Neural crest cell (in vitro differentiated cells): Measurements from ENCODE around the gene E2F1. TPM values are rescaled to one million over a fixed set of nuclear protein-coding genes. Genes with fewer than 3 reads are reported as not detected.

Source experiments
- DNase-seq: peaks from one replicate; pipeline ENCODE4 v3.0.0; 2021; ENCODE audit warnings: low read depth, mixed read lengths, low spot score
- H3K27ac Mint-ChIP-seq: one replicate; pipeline ENCODE4 v1.8.0; 2021; ENCODE audit warnings: mild to moderate bottlenecking, mixed read lengths; ENCODE audit not compliant: unreplicated experiment
- H3K27me3 Mint-ChIP-seq: 2 replicates; pipeline ENCODE4 v1.8.0; 2021; ENCODE audit warnings: low read depth, mild to moderate bottlenecking, mixed read lengths
- H3K36me3 Mint-ChIP-seq: 2 replicates; pipeline ENCODE4 v1.8.0; 2021; ENCODE audit warnings: low read depth, mild to moderate bottlenecking, mixed read lengths
- H3K4me1 Mint-ChIP-seq: 2 replicates; pipeline ENCODE4 v1.8.0; 2021; ENCODE audit warnings: mixed read lengths
- H3K4me3 Mint-ChIP-seq: one replicate; pipeline ENCODE4 v1.8.0; 2021; ENCODE audit warnings: mild to moderate bottlenecking, mixed read lengths
- H3K9me3 Mint-ChIP-seq: 2 replicates; pipeline ENCODE4 v1.8.0; 2021; ENCODE audit warnings: mixed read lengths
- total RNA-seq: library from RNA; stranded (reverse); gene quantifications from 2 replicates; pipeline ENCODE4 v1.2.1, GENCODE V29; 2021
- TF ChIP-seq, protein P1 (sequence below): fragments of 200-600 bp; sonication (generic); conservative IDR thresholded peaks from 2 replicates; pipeline ENCODE4 v1.5.0; 2021; ENCODE audit warnings: antibody characterized with exemption, mild to moderate bottlenecking

E2F1 gene
- total RNA-seq, 1 donor from 2014 or later = 94.9 TPM

DNA sequence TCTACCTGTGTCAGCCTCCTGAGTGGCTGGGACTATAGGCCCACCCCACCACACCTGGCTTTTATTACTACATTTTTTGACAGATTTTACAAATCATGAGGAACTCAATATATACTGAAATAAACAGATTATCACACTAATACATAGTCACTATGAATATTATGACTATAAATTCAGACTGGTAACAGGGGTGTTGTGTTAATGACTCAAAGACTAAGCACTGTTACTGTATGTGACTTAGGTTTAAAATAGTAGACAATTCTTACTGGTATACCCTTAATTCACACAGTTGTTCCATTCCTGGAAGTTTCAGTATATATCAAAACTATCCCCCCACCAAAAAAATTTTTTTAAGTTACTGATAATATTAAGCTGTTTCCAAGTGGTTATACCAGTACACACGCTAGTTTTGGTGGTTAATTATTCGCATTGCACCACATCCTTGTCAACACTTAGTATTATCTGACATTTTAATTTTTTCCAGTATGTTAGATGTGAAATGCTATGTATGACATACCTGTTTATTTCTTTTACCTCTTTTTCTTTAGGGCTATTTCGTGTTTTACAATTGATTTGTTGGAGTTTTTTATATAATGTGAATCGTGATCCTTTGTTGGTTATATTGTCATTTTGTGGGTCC lies 58.5 kb downstream of the E2F1 start:
- TF ChIP-seq, protein P1, sequence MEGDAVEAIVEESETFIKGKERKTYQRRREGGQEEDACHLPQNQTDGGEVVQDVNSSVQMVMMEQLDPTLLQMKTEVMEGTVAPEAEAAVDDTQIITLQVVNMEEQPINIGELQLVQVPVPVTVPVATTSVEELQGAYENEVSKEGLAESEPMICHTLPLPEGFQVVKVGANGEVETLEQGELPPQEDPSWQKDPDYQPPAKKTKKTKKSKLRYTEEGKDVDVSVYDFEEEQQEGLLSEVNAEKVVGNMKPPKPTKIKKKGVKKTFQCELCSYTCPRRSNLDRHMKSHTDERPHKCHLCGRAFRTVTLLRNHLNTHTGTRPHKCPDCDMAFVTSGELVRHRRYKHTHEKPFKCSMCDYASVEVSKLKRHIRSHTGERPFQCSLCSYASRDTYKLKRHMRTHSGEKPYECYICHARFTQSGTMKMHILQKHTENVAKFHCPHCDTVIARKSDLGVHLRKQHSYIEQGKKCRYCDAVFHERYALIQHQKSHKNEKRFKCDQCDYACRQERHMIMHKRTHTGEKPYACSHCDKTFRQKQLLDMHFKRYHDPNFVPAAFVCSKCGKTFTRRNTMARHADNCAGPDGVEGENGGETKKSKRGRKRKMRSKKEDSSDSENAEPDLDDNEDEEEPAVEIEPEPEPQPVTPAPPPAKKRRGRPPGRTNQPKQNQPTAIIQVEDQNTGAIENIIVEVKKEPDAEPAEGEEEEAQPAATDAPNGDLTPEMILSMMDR = no peak
- Mint-ChIP-seq H3K27me3 (no peaks in the 10 kb centered on the region), H3K4me3 (no peak overlapping the region), H3K4me1 (no peaks in the 10 kb centered on the region), H3K27ac (no peak overlapping the region), H3K9me3 (no peaks in the 10 kb centered on the region), H3K36me3 (peaks cover 24% of the 10 kb centered on the region)
- no peak for DNase-seq

- Mint-ChIP-seq H3K9me3 (no peaks in the 10 kb centered on the region), H3K4me1 (no peaks in the 10 kb centered on the region), H3K27me3 (no peaks in the 10 kb centered on the region), H3K4me3 (no peak overlapping the region), H3K27ac (no peak overlapping the region), H3K36me3 (peaks cover 24% of the 10 kb centered on the region)
- TF ChIP-seq, protein P1 = no peak
- no peak for DNase-seq
Measured at GRCh38 chr20:33626190-33626589, 60.0 kb downstream of the E2F1 start.

Other genes starting within 250 kb of the E2F1 start
- gene SNTA1, start 242.6 kb downstream of the E2F1 start, total RNA-seq = 9.4 and 10.3 TPM in 2 replicates
- gene CBFA2T2, start 196.3 kb downstream of the E2F1 start, total RNA-seq = 36.5 and 37.9 TPM in 2 replicates
- gene C20orf144, start 24.1 kb downstream of the E2F1 start, total RNA-seq = 0.44 and 0.82 TPM in 2 replicates
- 0.75 TPM in 2 replicates for gene ACTL10, start 19.4 kb downstream of the E2F1 start, total RNA-seq
- 56.0 and 63.3 TPM in 2 replicates for gene NECAB3, start 12.0 kb downstream of the E2F1 start, total RNA-seq
- 5.2 and 5.6 TPM in 2 replicates for gene PXMP4, start 33.9 kb upstream of the E2F1 start, total RNA-seq
- 4.9 and 5.1 TPM in 2 replicates for gene ZNF341, start 45.6 kb upstream of the E2F1 start, total RNA-seq
- 97.2 and 98.5 TPM in 2 replicates for gene CHMP4B, start 125.0 kb upstream of the E2F1 start, total RNA-seq